Activated CD8-positive, alpha-beta T cell treated with anti-CD3 and anti-CD28 coated beads for 36 hours (primary cell): ENCODE data around the gene GANC. TPM values are rescaled to one million over a fixed set of nuclear protein-coding genes. Genes with fewer than 3 reads are reported as not detected.
"Not testable (repeated sequence)": the region's sequence is repeated elsewhere in the genome, so short reads cannot be mapped to it uniquely, and the experiment has no call there.

Experiments
- ATAC-seq: fragments of 200-7000 bp; cut with Tn5 transposase; one replicate; pipeline ENCODE4 v1.10.0; 2021; ENCODE audit warnings: mild to moderate bottlenecking, moderate library complexity
- CTCF ChIA-PET: fragments of 350-600 bp; sonication (Branson Sonifier 250); formaldehyde crosslinking; loops from one replicate; lab custom pipeline; 2021; ENCODE audit warnings: antibody characterized with exemption; lab: Charles Lee
- POLR2A ChIA-PET: fragments of 350-600 bp; sonication (Branson Sonifier 250); formaldehyde crosslinking; loops from one replicate; lab custom pipeline; 2021; ENCODE audit warnings: antibody characterized with exemption; lab: Charles Lee
- DNase-seq: peaks from one replicate; pipeline ENCODE4 v3.0.0-alpha.2; 2020
- H3K27ac Mint-ChIP-seq: one replicate; pipeline ENCODE4 v1.8.0; 2021; ENCODE audit warnings: mild to moderate bottlenecking, mixed read lengths
- H3K27me3 Mint-ChIP-seq: one replicate; pipeline ENCODE4 v1.8.0; 2021; ENCODE audit warnings: mixed read lengths
- H3K36me3 Mint-ChIP-seq: one replicate; pipeline ENCODE4 v1.8.0; 2021; ENCODE audit warnings: low read depth, mixed read lengths
- H3K4me1 Mint-ChIP-seq: one replicate; pipeline ENCODE4 v1.8.0; 2021; ENCODE audit warnings: low read depth, mixed read lengths
- H3K4me3 Mint-ChIP-seq: one replicate; pipeline ENCODE4 v1.8.0; 2021; ENCODE audit warnings: mild to moderate bottlenecking, moderate library complexity, mixed read lengths
- H3K9me3 Mint-ChIP-seq: one replicate; pipeline ENCODE4 v1.8.0; 2021; ENCODE audit warnings: mixed read lengths
- intact Hi-C: fragments of 100-400 bp; cut with micrococcal nuclease; formaldehyde crosslinking; loops from one replicate; pipeline ENCODE4 v1.10.0; 2022
- total RNA-seq, 2 experiments: library from RNA; stranded (reverse); gene quantifications; one replicate each; pipeline ENCODE4 v1.2.3, GENCODE V29; 2021
- TF ChIP-seq, protein P1 (sequence below): fragments of 200-600 bp; IDR thresholded peaks from one replicate; pipeline ENCODE4 v1.8.0; 2022; ENCODE audit warnings: antibody characterized with exemption, mild to moderate bottlenecking

GANC gene
- total RNA-seq, 2 experiments from 2014 or later, result 18.0 to 22.2 TPM

DNA sequence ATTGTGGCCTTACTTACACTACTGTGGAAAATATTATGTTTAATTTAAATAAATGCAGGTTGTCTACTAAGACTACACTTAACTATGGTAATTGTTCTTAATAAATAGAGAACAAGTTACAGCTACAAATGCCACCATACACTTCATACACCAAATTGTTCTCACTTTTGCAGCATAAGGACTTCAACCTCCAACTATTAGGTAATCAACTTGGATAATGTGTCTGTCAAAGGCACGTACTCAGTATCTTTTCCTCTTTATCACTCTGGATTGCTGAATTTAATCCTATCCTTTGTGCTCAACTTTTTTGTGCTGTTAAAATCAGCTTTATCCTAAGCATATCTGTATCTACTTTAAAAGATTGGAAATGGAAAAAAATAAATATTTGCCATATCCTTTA lies 41.8 kb downstream of the GANC start:
- H3K4me1 Mint-ChIP-seq, result peaks cover 5% of the 10 kb centered on the region
- no peak overlapping the region for H3K27ac Mint-ChIP-seq
- intact Hi-C loops, result no loop called here
- ChIA-PET POLR2A (no interaction called here), CTCF (no interaction called here)
- no peak for ATAC-seq
- H3K4me3 Mint-ChIP-seq, result no peak overlapping the region
- no peaks in the 10 kb centered on the region for H3K9me3 Mint-ChIP-seq
- no peaks in the 10 kb centered on the region for H3K27me3 Mint-ChIP-seq
- DNase-seq, result no peak
- TF ChIP-seq, protein P1, sequence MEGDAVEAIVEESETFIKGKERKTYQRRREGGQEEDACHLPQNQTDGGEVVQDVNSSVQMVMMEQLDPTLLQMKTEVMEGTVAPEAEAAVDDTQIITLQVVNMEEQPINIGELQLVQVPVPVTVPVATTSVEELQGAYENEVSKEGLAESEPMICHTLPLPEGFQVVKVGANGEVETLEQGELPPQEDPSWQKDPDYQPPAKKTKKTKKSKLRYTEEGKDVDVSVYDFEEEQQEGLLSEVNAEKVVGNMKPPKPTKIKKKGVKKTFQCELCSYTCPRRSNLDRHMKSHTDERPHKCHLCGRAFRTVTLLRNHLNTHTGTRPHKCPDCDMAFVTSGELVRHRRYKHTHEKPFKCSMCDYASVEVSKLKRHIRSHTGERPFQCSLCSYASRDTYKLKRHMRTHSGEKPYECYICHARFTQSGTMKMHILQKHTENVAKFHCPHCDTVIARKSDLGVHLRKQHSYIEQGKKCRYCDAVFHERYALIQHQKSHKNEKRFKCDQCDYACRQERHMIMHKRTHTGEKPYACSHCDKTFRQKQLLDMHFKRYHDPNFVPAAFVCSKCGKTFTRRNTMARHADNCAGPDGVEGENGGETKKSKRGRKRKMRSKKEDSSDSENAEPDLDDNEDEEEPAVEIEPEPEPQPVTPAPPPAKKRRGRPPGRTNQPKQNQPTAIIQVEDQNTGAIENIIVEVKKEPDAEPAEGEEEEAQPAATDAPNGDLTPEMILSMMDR, result no peak
- H3K36me3 Mint-ChIP-seq, result peaks cover 19% of the 10 kb centered on the region

GRCh38 chr15:42315521-42315920 lies 42.5 kb downstream of the GANC start:
- TF ChIP-seq, protein P1, result no peak
- intact Hi-C loops, result no loop called here
- no peaks in the 10 kb centered on the region for H3K27me3 Mint-ChIP-seq
- ChIA-PET CTCF (no interaction called here), POLR2A (no interaction called here)
- no peak overlapping the region for H3K4me3 Mint-ChIP-seq
- peaks cover 5% of the 10 kb centered on the region for H3K4me1 Mint-ChIP-seq
- no peaks in the 10 kb centered on the region for H3K9me3 Mint-ChIP-seq
- ATAC-seq, result peak; percentile 24
- no peak overlapping the region for H3K27ac Mint-ChIP-seq
- no peak for DNase-seq
- peaks cover 16% of the 10 kb centered on the region for H3K36me3 Mint-ChIP-seq

- H3K27me3 Mint-ChIP-seq, intact Hi-C loops, ATAC-seq, H3K9me3 Mint-ChIP-seq, H3K27ac Mint-ChIP-seq, H3K4me1 Mint-ChIP-seq, CTCF ChIA-PET, DNase-seq, POLR2A ChIA-PET, H3K4me3 Mint-ChIP-seq: not testable (repeated sequence)
- peaks cover 13% of the 10 kb centered on the region for H3K36me3 Mint-ChIP-seq
Observed at GRCh38 chr15:42316282-42316805, 43.3 kb downstream of the GANC start.

GRCh38 chr15:42319206-42319605 lies 46.2 kb downstream of the GANC start:
- Mint-ChIP-seq H3K4me1 (peaks cover 5% of the 10 kb centered on the region), H3K9me3 (no peaks in the 10 kb centered on the region), H3K4me3 (no peak overlapping the region), H3K27me3 (no peaks in the 10 kb centered on the region), H3K27ac (no peak overlapping the region), H3K36me3 (peaks cover 15% of the 10 kb centered on the region)
- DNase-seq (no peak), ATAC-seq (no peak)
- POLR2A ChIA-PET, result no interaction called here
- CTCF ChIA-PET, result no interaction called here
- intact Hi-C loops, result no loop called here
- TF ChIP-seq, protein P1, result no peak

DNA sequence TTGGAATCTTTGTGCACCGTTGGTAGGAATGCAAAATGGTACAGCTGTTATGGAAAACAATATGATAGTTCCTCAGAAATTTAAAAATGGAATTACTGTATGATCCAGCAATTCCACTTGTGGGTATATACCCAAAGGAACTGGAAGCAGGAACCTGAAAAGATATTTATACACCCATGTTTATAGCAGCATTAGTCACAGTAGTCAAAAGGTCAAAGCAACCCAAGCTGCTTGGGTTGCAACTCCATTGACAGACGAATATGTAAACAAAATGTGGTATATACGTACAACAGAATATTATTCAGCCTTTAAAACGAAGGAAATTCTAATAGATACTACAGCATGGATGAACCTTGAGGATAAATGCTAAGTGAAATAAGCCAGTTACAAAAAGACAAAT lies 51.3 kb downstream of the GANC start:
- H3K36me3 Mint-ChIP-seq, result peaks cover 27% of the 10 kb centered on the region
- TF ChIP-seq, protein P1, result no peak
- ATAC-seq (no peak), DNase-seq (no peak)
- CTCF ChIA-PET, result no interaction called here
- intact Hi-C loops, result no loop called here
- no peaks in the 10 kb centered on the region for H3K27me3 Mint-ChIP-seq
- H3K27ac Mint-ChIP-seq, result no peak overlapping the region
- H3K9me3 Mint-ChIP-seq, result no peaks in the 10 kb centered on the region
- H3K4me3 Mint-ChIP-seq, result no peak overlapping the region
- POLR2A ChIA-PET, result no interaction called here
- H3K4me1 Mint-ChIP-seq, result no peaks in the 10 kb centered on the region

DNA sequence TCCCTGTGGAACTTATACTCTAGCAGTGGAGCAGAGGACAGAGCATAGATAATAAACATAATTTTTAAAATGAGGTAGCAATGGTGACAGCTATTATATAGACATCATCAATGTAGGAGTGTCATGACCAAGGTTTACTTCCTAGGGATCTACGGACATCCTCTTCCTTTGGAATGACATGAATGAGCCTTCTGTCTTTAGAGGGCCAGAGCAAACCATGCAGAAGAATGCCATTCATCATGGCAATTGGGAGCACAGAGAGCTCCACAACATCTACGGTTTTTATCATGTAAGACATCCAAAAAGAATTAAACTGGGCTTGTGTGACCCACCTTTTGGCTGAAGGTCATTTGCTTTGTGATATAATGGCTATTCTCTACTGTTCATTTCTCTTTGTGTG lies 56.2 kb downstream of the GANC start:
- ChIA-PET CTCF (no interaction called here), POLR2A (no interaction called here)
- Mint-ChIP-seq H3K4me3 (no peak overlapping the region), H3K27ac (no peak overlapping the region), H3K4me1 (no peaks in the 10 kb centered on the region), H3K27me3 (no peaks in the 10 kb centered on the region), H3K36me3 (peaks cover 18% of the 10 kb centered on the region), H3K9me3 (no peaks in the 10 kb centered on the region)
- DNase-seq (no peak), ATAC-seq (no peak)
- TF ChIP-seq, protein P1, result no peak
- intact Hi-C loops, result no loop called here
